PC-9 (cell line): ENCODE measurements around the gene ARHGAP5. TPM values are rescaled to one million over a fixed set of nuclear protein-coding genes. Genes with fewer than 3 reads are reported as not detected.

Experiments
- BruUV-seq: library from RNA; stranded (reverse); fragments of 400-500 nt; replicated peaks from 2 replicates; lab custom pipeline; 2021; lab: Mats Ljungman, UMichigan
- CTCF ChIA-PET: fragments of 300-600 bp; sonication (Branson Sonifier 250); formaldehyde crosslinking; loops from one replicate; lab custom pipeline; 2022; ENCODE audit warnings: antibody characterized with exemption; lab: Charles Lee
- POLR2A ChIA-PET: fragments of 300-600 bp; sonication (Branson Sonifier 250); formaldehyde crosslinking; loops from one replicate; lab custom pipeline; 2022; ENCODE audit warnings: antibody characterized with exemption; ENCODE audit not compliant: unreplicated experiment; lab: Charles Lee
- DNase-seq, 2 experiments: peaks; one replicate each; pipeline versions ENCODE4 v3.0.0 to v3.0.0-alpha.2; 2015 to 2022; ENCODE audit warnings: mixed read lengths in 1 of 2
- H2AFZ ChIP-seq: fragments of 200-600 bp; sonication (generic); 2 replicates; pipeline ENCODE4 v1.8.1; 2017; ENCODE audit warnings: antibody characterized with exemption
- H3F3A ChIP-seq: fragments of 200-600 bp; sonication (generic); 2 replicates; pipeline ENCODE4 v1.8.1; 2017; ENCODE audit warnings: antibody characterized with exemption, mild to moderate bottlenecking, low read depth; ENCODE audit not compliant: insufficient read depth
- H3K27ac ChIP-seq: fragments of 200-600 bp; sonication (generic); 2 replicates; pipeline ENCODE4 v1.6.1; 2016; ENCODE audit warnings: mixed run types
- H3K27me3 ChIP-seq: fragments of 200-600 bp; sonication (generic); 2 replicates; pipeline ENCODE4 v1.6.1; 2016; ENCODE audit warnings: low read depth, mixed run types; ENCODE audit not compliant: insufficient read depth
- H3K36me3 ChIP-seq: fragments of 200-600 bp; sonication (generic); 2 replicates; pipeline ENCODE4 v1.6.1; 2016; ENCODE audit warnings: low read depth, mixed run types
- H3K4me1 ChIP-seq: fragments of 200-600 bp; sonication (generic); replicated peaks from 2 replicates; pipeline ENCODE4 v1.6.1; 2016; ENCODE audit warnings: mixed run types; ENCODE audit not compliant: insufficient read depth
- H3K4me2 ChIP-seq: fragments of 200-600 bp; sonication (generic); 2 replicates; pipeline ENCODE4 v1.6.1; 2017; ENCODE audit warnings: mixed run types
- H3K4me3 ChIP-seq: fragments of 200-600 bp; sonication (generic); 2 replicates; pipeline ENCODE4 v1.6.1; 2016; ENCODE audit warnings: mixed run types
- H3K79me2 ChIP-seq: fragments of 200-600 bp; sonication (generic); 2 replicates; pipeline ENCODE4 v1.6.1; 2017; ENCODE audit warnings: low read depth, mixed run types
- H3K9me2 ChIP-seq: fragments of 200-600 bp; sonication (generic); 2 replicates; pipeline ENCODE4 v1.8.1; 2017; ENCODE audit warnings: mild to moderate bottlenecking; ENCODE audit not compliant: insufficient read depth
- H3K9me3 ChIP-seq: fragments of 200-600 bp; sonication (generic); 2 replicates; pipeline ENCODE4 v1.8.1; 2016; ENCODE audit warnings: low read depth; ENCODE audit not compliant: insufficient read depth
- H4K20me1 ChIP-seq: fragments of 200-600 bp; sonication (generic); 2 replicates; pipeline ENCODE4 v1.8.1; 2017; ENCODE audit not compliant: insufficient read depth
- CTCF ChIP-seq: fragments of 200-600 bp; sonication (generic); conservative IDR thresholded peaks from 2 replicates; pipeline ENCODE4 v1.6.1; 2017; ENCODE audit warnings: mixed run types, antibody characterized with exemption, mild to moderate bottlenecking, moderate library complexity
- EZH2 ChIP-seq: fragments of 200-600 bp; sonication (generic); IDR thresholded peaks from 2 replicates; pipeline ENCODE4 v1.8.0; 2017; ENCODE audit warnings: antibody characterized with exemption, low read depth
- intact Hi-C: fragments of 100-400 bp; cut with micrococcal nuclease; formaldehyde crosslinking; loops from one replicate; pipeline ENCODE4 v1.10.0; 2022; ENCODE audit not compliant: unreplicated experiment
- total RNA-seq: library from RNA; stranded (reverse); gene quantifications from 2 replicates; pipeline ENCODE4 v1.2.3, GENCODE V29; 2021

Gene ARHGAP5
- total RNA-seq, 1 experiment from 2014 or later, result 58.6 TPM

- H3F3A ChIP-seq, result peaks cover 6% of the 10 kb centered on the region; the same call in 1 of the 2 replicates
- no peaks in the 10 kb centered on the region for H3K9me2 ChIP-seq
- no peak overlapping the region for H3K27ac ChIP-seq
- H3K9me3 ChIP-seq, result no peaks in the 10 kb centered on the region
- DNase-seq, result no peak
- H3K79me2 ChIP-seq, result no peaks in the 10 kb centered on the region
- POLR2A ChIA-PET, result no interaction called here
- intact Hi-C loops, result no loop called here
- peaks cover 13% of the 10 kb centered on the region; the same call in 1 of the 2 replicates for H3K4me1 ChIP-seq
- no peak for TF ChIP-seq EZH2
- no peak for TF ChIP-seq CTCF
- H3K36me3 ChIP-seq, result no peaks in the 10 kb centered on the region
- no TSS peak for BruUV-seq
- no peak overlapping the region for H3K4me2 ChIP-seq
- no peak overlapping the region for H3K4me3 ChIP-seq
- H3K27me3 ChIP-seq, result no peaks in the 10 kb centered on the region
- CTCF ChIA-PET, result no interaction called here
- H2AFZ ChIP-seq, result no peak overlapping the region
- H4K20me1 ChIP-seq, result no peaks in the 10 kb centered on the region
Measured at GRCh38 chr14:32206552-32206951, 129.4 kb downstream of the ARHGAP5 start.

GRCh38 chr14:32208490-32208889 is 131.4 kb downstream of the ARHGAP5 start:
- CTCF ChIA-PET, result no interaction called here
- H2AFZ ChIP-seq, result no peak overlapping the region
- H3K27me3 ChIP-seq, result no peaks in the 10 kb centered on the region
- BruUV-seq, result no TSS peak
- no peak overlapping the region for H3K4me2 ChIP-seq
- H3F3A ChIP-seq, result no peaks in the 10 kb centered on the region
- H4K20me1 ChIP-seq, result no peaks in the 10 kb centered on the region
- H3K79me2 ChIP-seq, result no peaks in the 10 kb centered on the region
- TF ChIP-seq CTCF (no peak), EZH2 (no peak)
- H3K36me3 ChIP-seq, result no peaks in the 10 kb centered on the region
- no peaks in the 10 kb centered on the region for H3K9me3 ChIP-seq
- POLR2A ChIA-PET, result no interaction called here
- intact Hi-C loops, result no loop called here
- H3K4me1 ChIP-seq, result 0 out of 2 replicates have a peak, but pooled peaks cover 8% of the 10 kb centered on the region
- no peaks in the 10 kb centered on the region for H3K9me2 ChIP-seq
- H3K27ac ChIP-seq, result no peak overlapping the region
- no peak overlapping the region for H3K4me3 ChIP-seq
- DNase-seq, result no peak

Other genes with a start within 250 kb of the ARHGAP5 start
- gene RNU6-7, start 124.7 kb downstream of the ARHGAP5 start, total RNA-seq, result not detected in 2 replicates
- not detected in 2 replicates for gene RNU6-8, start 126.0 kb downstream of the ARHGAP5 start, total RNA-seq